ENCODE measurements around the gene CPT1C.

The CPT1C gene

GRCh38 chr19:49684251-49684982 is 6.5 kb upstream of the CPT1C start:
- peak; percentile 43 for DNase-seq

- no peak for DNase-seq
Measured at GRCh38 chr19:49684983-49685553, 5.8 kb upstream of the CPT1C start.

DNA sequence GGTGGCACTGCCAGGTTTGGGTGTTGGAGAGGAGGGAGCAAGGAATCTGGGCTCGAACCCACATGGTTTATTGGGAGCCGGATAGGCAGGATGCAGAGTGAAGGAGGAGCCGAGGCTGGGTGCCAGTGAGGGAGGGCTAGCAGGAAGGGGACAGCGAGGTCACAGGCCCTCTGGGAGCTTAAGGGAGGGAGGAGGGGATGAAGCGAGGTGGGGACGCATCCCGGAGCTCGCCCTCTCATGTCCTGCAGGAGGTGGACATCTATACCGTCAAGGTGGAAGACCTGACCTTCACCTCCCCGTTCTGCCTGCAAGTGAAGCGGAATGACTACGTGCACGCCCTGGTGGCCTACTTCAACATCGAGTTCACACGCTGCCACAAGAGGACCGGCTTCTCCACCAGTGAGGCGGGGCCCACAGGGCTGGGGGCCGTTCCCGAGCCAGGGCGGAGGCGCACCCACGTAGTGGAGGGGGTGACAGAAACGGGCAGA is 5.0 kb upstream of the CPT1C start:
- no peak for DNase-seq

- DNase-seq: no peak
Measured at GRCh38 chr19:49686503-49687088, 4.3 kb upstream of the CPT1C start.

GRCh38 chr19:49687150-49687549 is 3.8 kb upstream of the CPT1C start:
- no peak for DNase-seq

DNA sequence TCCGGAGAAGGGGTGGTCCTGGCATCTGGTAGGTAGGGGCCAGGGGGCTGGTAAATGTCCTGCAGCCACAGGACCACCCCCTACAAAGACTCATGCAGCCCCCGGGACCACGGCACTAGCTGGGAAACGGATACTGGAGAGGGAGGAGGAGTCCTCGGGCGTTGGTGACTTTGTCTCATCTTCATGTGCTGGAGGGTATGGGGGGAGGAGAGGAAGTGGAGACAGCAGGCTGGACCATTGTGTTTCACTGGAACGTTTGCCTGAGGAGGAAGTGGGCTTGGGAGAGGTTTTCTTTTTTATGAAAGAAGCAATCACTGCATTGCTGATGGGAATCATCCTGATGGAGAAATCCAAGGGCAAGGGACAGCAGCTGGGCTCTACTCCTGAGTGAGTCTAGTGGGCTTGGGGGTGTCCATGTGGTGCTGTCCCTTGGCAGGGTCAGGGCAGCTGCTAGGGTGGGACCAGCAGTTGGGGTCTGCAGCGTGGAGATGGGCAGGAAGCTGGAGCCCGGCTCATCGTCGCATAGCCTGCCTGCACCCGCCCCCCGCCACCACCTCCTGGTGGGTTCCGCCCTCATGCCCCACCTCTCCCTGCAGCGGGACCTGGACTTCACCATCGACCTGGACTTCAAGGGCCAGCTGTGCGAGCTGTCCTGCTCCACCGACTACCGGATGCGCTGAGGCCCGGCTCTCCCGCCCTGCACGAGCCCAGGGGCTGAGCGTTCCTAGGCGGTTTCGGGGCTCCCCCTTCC is 3.2 kb upstream of the CPT1C start:
- no peak for DNase-seq

DNA sequence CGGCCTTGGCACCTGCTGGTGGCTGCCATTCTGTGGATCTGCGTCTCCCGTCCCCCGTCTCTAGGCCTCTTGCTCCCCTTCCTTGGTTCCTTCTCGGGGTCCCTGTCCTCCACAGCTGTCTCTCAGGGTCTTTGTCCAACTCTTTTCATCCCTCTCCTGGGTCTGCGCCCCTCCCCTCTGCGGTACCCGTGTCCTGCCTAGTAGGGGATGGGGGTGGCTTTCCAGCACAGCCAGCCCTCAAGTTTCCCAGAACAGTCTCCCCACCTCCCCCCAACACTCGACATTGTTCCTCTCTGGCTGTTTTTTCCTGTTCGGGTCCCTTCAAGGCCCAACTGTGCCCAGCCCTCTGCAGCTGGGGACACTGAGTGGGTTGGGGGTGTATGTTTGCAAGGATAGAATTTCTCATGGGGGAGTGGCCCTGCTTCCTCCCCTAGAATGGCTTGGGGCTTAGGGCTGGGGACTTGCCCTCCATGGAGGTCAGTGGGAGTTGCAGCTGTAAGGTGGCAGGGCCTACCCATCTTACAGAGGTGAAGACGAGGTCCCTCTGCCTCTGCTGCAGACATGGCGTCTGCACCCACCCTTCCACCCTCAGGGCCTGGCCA is 2.3 kb upstream of the CPT1C start:
- no peak for DNase-seq

GRCh38 chr19:49689133-49690078 is 1.5 kb upstream of the CPT1C start, which contains the start of gene ADM5:
Gene ADM5 (plus strand): TSS chr19:49689594. CDS start chr19:49689838, 244 bp downstream.
- DNase-seq: peak; percentile 44

DNA sequence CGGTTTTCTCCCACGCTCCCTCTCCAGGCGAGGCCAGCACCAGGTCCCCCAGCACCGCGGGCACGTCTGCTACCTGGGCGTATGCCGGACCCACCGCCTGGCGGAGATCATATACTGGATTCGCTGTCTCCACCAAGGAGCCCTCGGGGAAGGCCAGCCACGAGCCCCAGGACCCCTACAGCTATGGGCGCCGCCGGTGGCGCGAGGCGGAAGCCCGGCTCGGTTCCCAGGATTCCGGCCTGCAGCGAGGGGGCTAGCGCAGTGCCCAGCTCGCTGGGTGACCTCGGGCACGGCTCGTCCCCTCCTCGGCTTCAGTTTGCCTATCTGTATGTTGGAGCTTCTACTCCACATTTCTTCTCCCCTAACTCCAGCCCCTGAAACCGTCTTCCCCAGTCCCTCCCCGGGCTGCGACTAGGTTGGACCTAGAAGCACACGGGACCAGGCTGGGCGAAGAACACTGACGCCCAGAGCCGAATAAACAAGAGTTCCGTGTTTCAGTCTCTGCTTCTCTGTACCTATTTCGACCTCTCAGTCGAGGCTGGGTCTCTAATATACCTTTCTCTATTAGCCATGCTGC is 749 bp upstream of the CPT1C start:
- no peak for DNase-seq

DNA sequence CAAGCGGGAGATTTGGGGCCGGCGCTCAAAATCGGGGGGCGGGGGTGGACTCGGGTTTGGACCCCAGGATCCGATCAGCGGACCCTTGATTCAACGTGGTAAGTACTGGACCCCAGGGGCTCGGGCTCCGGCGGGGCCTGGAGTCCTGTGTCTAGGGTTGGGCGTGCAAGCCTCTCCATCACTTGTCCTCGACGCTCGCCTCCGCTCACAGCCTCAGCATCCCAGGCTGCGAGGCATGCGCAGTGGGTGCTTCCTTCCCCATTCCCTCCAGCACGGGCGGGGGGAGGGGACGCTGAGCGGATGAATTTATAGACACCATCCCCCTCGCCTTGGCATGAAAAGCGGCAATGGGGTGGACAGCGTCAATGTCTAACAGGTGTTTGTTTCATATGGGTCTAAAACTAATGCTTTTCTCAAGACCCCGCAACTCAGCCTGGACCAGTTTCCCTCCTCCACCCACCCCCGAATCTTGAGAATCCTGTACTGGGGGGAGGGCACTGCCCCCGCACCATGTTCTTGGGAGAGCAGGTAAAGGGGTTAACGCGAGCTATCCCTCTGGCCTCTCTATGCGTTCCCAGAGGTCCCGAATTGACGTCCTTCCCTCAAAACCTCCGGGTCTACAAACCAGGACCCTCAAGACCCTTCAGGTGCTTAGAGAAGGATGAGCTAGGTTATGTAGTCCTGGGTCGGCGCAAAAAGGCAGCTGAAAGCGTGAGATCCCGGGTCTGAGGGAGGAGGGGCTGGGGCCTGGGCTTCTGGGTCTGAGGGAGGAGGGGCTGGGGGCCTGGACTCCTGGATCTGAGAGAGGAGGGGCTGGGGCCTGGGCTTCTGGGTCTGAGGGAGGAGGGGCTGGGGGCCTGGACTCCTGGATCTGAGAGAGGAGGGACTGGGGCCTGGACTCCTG is 579 bp downstream of the CPT1C start:
- peak; percentile 32 for DNase-seq

DNA sequence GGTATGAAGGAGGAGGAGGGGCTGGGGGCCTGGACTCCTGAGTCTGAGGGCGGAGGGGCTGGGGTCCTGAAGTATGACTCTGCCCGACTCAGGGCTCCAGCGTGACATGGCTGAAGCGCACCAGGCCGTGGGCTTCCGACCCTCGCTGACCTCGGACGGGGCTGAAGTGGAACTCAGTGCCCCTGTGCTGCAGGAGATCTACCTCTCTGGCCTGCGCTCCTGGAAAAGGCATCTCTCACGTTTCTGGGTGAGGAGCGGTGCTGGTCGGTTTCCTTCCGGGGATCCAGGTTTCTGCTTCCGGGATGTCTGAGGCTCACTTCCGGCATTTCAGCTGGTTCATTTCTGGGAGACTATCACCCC is 1.2 kb downstream of the CPT1C start:
- no peak for DNase-seq

GRCh38 chr19:49696115-49696514 is 5.2 kb downstream of the CPT1C start:
- no peak for DNase-seq

DNA sequence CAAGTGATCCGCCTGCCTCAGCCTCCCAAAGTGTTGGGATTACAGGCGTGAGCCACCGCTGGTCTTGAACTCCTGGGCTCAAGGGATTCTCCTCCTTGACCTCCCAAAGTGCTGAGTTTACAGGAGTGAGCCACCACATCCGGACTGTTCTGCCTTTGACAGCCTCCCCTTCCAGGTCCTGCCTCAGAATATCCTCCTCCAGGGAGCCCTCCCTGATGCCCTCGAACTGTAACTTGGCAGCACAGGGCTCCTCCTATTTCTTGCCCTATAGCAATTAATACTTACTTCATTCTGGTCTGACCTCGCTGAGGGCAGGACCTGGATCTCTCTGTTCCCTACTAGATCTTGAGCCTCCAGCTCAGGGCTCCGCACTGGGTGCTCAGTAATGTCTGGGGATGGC is 5.9 kb downstream of the CPT1C start:
- no peak for DNase-seq

- no peak for DNase-seq
Measured at GRCh38 chr19:49699364-49699763, 8.4 kb downstream of the CPT1C start.

DNA sequence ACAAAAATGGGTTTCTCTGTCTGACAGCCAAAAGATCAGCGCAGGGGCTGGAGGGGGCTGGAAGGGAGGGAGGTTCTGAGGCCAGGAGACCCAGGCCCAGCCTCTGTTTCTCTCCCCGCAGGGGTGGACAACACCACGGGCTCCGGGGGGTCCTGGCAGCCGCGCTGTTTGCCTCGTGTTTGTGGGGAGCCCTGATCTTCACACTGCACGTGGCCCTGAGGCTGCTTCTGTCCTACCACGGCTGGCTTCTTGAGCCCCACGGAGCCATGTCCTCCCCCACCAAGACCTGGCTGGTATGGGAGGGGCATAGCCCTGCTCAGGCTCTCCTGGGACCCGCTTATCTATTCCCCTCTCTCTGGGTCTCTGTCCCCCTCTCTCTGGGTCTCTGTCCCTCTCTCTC is 9.6 kb downstream of the CPT1C start:
- no peak for DNase-seq

- DNase-seq: no peak
Measured at GRCh38 chr19:49701271-49701786, 10.4 kb downstream of the CPT1C start.

DNA sequence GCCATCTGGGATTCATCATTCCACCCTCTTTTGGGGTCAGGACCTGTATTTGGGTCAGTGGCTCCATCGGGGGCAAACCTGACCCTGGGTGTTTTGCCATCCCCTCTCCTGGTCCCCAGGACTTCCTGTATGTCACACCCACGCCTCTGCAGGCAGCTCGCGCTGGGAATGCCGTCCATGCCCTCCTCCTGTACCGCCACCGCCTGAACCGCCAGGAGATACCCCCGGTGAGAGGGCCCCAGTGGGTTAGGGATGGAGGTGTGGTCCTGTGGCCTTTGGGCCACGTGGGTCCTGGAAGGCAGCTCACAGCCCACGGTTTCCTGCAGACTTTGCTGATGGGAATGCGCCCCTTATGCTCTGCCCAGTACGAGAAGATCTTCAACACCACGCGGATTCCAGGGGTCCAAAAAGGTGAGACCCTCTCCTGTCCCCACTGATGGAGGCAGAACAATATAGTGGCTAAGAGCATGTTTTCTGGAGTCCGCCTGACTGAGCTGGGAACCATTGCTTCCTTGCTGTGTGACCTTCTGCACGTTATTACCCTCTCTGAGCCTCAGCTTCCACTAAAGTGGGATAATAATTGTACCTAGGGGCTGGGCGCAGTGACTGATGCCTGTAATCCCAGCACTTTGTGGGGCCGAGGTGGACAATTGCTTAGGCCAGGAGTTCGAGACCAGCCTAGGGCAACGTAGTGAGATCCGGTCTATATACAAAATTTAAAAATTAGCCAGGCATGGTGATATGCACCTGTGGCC is 14.1 kb downstream of the CPT1C start:
- no peak for DNase-seq

- no peak for DNase-seq
Measured at GRCh38 chr19:49705919-49706318, 15.0 kb downstream of the CPT1C start.

DNA sequence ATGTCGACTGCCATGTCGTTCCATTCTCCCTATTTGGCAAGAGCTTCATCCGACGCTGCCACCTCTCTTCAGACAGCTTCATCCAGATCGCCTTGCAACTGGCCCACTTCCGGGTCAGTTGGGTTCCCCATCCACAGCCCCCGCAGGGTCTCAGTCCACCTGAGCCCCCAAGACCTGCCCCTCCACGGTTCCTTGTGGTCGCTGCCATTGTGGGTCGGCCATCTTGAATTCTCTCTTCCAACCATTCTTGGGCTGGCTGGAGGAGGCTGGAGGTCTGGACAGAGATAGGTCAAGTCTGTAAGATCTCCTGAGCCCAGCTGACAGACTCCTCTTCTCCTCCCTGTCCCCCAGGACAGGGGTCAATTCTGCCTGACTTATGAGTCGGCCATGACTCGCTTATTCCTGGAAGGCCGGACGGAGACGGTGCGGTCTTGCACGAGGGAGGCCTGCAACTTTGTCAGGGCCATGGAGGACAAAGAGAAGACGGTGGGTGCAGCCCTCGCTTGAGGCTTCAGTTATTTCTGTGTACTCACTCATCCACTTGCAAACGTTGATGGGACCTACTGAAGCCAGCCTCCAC is 19.5 kb downstream of the CPT1C start:
- DNase-seq: no peak

All from CD4-positive, alpha-beta T cell treated with Interleukin-10 for 1 hour (primary cell).